Karpas-422 (cell line): ENCODE results near the gene ZNF609. TPM values are rescaled to one million over a fixed set of nuclear protein-coding genes. Genes with fewer than 3 reads are reported as not detected.
"Not testable (repeated sequence)": the region's sequence is repeated elsewhere in the genome, so short reads cannot be mapped to it uniquely, and the experiment has no call there.

ENCODE experiments used
- DNase-seq: peaks from one replicate; pipeline ENCODE4 v3.0.0-alpha.2; 2015
- H2AFZ ChIP-seq: fragments of 200-600 bp; sonication (generic); 2 replicates; pipeline ENCODE4 v1.6.1; 2014; ENCODE audit warnings: antibody characterized with exemption, low read length, mixed read lengths
- H3K27ac ChIP-seq: fragments of 200-600 bp; sonication (generic); 2 replicates; pipeline ENCODE4 v1.5.1; 2014; ENCODE audit warnings: mild to moderate bottlenecking, low read length, moderate library complexity
- H3K27me3 ChIP-seq: fragments of 200-600 bp; sonication (generic); 2 replicates; pipeline ENCODE4 v1.6.1; 2014; ENCODE audit warnings: low read length, mixed read lengths
- H3K36me3 ChIP-seq: fragments of 200-600 bp; sonication (generic); 2 replicates; pipeline ENCODE4 v1.6.1; 2014; ENCODE audit warnings: low read length, mixed read lengths; ENCODE audit not compliant: insufficient read depth
- H3K4me1 ChIP-seq: fragments of 200-600 bp; sonication (generic); 2 replicates; pipeline ENCODE4 v1.6.1; 2014; ENCODE audit warnings: mild to moderate bottlenecking, low read length, mixed read lengths
- H3K4me2 ChIP-seq: fragments of 200-600 bp; sonication (generic); 2 replicates; pipeline ENCODE4 v1.6.1; 2014; ENCODE audit warnings: low read length, low read depth, mild to moderate bottlenecking; ENCODE audit not compliant: poor library complexity, severe bottlenecking
- H3K4me3 ChIP-seq: fragments of 200-600 bp; sonication (generic); 2 replicates; pipeline ENCODE4 v1.5.1; 2014; ENCODE audit warnings: mild to moderate bottlenecking, antibody characterized with exemption, low read length, mixed read lengths
- H3K79me2 ChIP-seq: fragments of 200-600 bp; sonication (generic); 2 replicates; pipeline ENCODE4 v1.6.1; 2014; ENCODE audit warnings: mild to moderate bottlenecking, low read length, mixed read lengths
- H3K9ac ChIP-seq: fragments of 200-600 bp; sonication (generic); 2 replicates; pipeline ENCODE4 v1.6.0; 2014; ENCODE audit warnings: low read length
- H3K9me2 ChIP-seq: fragments of 200-600 bp; sonication (generic), shearing (Covaris generic); replicated peaks from 2 replicates; pipeline ENCODE4 v1.6.0; 2014; ENCODE audit warnings: mild to moderate bottlenecking, low read length, moderate library complexity; ENCODE audit not compliant: insufficient read depth
- H3K9me3 ChIP-seq: fragments of 300-700, 200-600 bp; sonication (generic); 2 replicates; pipeline ENCODE4 v1.6.1; 2014; ENCODE audit warnings: low read length, mixed read lengths
- H4K20me1 ChIP-seq: fragments of 200-600 bp; sonication (generic); 2 replicates; pipeline ENCODE4 v1.6.1; 2014; ENCODE audit warnings: mild to moderate bottlenecking, antibody characterized with exemption, low read length, low read depth; ENCODE audit not compliant: insufficient read depth
- total RNA-seq: library from RNA; depleted of rRNA; stranded (reverse); fragments of >200 nt; shearing (Covaris generic); gene quantifications from 2 replicates; pipeline ENCODE4 v1.2.3, GENCODE V29; 2014; ENCODE audit warnings: low replicate concordance

Gene ZNF609
- total RNA-seq, 1 experiment from 2014 or later: 26.7 TPM

DNA sequence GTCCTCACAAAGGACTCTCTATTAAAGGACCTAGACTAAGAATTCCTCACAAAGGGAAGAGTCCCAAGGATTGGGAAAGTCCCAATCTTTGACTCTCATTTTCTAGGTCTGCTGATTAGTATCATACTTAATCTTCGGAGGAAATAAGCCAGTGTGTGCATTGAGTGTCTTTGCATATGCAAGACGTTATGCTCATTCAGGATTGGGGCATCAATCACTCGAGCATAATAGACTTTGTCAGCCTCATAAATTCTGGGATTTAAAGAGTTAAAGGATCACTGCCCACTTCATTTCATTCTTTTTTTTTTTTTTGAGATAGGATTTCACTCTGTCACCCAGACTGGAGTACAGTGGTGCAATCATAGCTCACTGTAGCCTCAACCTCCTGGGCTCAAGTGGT lies 160.7 kb downstream of the ZNF609 start:
- Histone ChIP-seq H3K27me3 (no peaks in the 10 kb centered on the region), H3K36me3 (no peaks in the 10 kb centered on the region; the same call in 1 of the 2 replicates), H2AFZ (no peak overlapping the region), H3K4me2 (peak overlapping the region; percentile 36), H3K9ac (no peak overlapping the region), H3K4me1 (peaks cover 68% of the 10 kb centered on the region), H3K9me2 (no peaks in the 10 kb centered on the region), H3K79me2 (peaks cover 84% of the 10 kb centered on the region), H3K9me3 (no peaks in the 10 kb centered on the region), H3K27ac (peak overlapping the region; percentile 55; the same call in 1 of the 2 replicates), H4K20me1 (no peaks in the 10 kb centered on the region), H3K4me3 (no peak overlapping the region)
- DNase-seq: no peak

DNA sequence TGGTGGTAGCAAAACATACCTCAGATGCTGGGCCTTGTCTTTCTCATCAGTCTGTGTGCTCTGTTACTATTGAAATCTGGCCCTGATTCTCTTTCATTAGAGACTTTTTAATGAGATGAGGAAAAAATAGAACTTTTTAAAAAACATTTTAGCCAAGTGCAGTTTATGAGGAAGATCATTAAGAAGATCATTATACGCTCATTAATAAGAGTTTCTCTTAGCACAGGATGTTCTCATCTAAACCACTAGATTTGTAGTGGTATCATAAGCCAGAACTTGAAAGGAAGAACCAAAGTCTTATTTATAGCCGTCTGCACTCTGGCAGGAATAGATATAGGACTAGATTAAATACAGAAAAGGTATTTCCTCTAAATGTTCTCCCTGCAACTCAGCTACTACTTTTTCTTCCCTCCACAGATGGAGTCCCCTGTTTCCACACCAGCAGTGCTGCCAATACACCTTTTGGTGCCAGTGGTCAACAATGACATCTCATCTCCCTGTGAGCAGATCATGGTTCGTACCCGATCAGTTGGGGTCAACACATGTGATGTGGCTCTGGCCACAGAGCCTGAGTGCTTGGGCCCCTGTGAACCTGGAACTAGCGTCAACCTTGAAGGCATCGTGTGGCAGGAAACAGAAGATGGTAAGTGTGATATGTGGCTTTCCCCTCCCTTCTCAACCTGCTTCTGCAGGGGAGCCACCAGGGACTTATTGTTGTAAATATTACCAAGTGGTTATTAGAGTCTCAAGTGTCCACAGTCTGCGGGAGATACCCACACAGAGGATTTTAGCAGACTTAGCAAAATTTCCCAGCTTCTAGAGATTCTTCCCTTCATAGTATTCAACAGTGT lies 162.3 kb downstream of the ZNF609 start:
- no peak overlapping the region for H3K4me3 ChIP-seq
- peaks cover 90% of the 10 kb centered on the region for H3K79me2 ChIP-seq
- H2AFZ ChIP-seq: no peak overlapping the region
- no peak for DNase-seq
- H3K4me1 ChIP-seq: peaks cover 68% of the 10 kb centered on the region
- peak overlapping the region; percentile 69 for H3K27ac ChIP-seq
- peak overlapping the region; percentile 11 for H3K9ac ChIP-seq
- no peaks in the 10 kb centered on the region for H3K9me3 ChIP-seq
- no peaks in the 10 kb centered on the region for H3K9me2 ChIP-seq
- H4K20me1 ChIP-seq: no peaks in the 10 kb centered on the region
- no peaks in the 10 kb centered on the region for H3K27me3 ChIP-seq
- H3K4me2 ChIP-seq: peak overlapping the region; percentile 23
- peaks cover 2% of the 10 kb centered on the region; the same call in 1 of the 2 replicates for H3K36me3 ChIP-seq

DNA sequence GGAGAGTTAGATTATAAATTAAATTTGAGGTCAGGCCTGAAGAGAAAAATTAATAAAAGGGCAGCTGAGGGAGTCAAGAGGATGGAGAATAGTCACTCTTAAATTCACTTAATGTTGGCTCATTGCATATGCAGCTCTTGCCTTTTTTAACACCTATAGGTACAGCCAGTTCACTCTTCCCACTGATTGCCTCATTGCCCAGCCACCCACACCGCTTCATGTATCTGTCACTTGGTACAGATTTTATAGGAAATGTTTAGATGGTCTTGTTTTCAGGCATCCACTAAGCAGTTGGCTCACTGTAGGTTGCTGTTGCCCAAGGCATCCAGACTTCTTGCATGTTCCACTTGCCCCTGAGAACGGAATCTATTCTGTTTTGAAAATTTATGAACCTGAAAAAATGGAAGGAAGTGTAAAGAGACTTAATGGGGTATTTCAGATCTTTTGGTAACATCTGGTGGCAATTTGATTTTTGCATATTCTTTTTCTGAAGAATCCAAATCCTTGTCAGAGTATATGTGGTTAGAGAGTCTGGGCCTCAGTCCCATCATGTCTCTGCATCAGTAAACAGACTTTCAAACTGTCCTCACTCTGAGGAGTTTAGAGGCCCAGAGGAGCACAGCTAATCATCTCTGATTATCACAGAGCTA lies 163.1 kb downstream of the ZNF609 start:
- no peaks in the 10 kb centered on the region for H3K9me3 ChIP-seq
- H2AFZ ChIP-seq: no peak overlapping the region
- DNase-seq: peak; percentile 69
- peaks cover 60% of the 10 kb centered on the region for H3K4me1 ChIP-seq
- H3K9ac ChIP-seq: peak overlapping the region; percentile 11; the same call in 1 of the 2 replicates
- H3K27me3 ChIP-seq: no peaks in the 10 kb centered on the region
- peaks cover 90% of the 10 kb centered on the region for H3K79me2 ChIP-seq
- peak overlapping the region; percentile 69 for H3K27ac ChIP-seq
- H3K4me2 ChIP-seq: peak overlapping the region; percentile 23
- H3K36me3 ChIP-seq: peaks cover 2% of the 10 kb centered on the region; the same call in 1 of the 2 replicates
- H4K20me1 ChIP-seq: no peaks in the 10 kb centered on the region
- H3K4me3 ChIP-seq: no peak overlapping the region
- H3K9me2 ChIP-seq: no peaks in the 10 kb centered on the region

DNA sequence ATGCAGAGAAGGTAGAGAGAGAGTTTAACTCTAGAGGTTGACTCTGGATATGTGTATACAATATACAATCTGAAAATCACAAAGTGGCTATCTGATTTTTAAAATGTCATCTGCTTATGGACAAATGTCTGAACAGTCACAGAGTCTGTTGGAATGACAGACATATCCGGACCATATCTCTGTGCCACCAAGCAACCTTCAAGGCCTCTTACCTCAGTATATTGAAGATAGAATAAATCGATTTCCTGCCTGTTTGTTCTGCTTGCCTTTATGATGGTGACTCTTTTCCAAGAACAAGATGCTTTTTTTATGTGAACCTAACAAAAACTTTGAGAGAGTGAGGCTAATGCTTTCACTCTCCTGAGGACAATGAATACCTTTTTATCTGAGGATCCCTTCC lies 163.9 kb downstream of the ZNF609 start:
- H3K4me2 ChIP-seq: peak overlapping the region; percentile 23
- peaks cover 53% of the 10 kb centered on the region for H3K4me1 ChIP-seq
- H3K9me3 ChIP-seq: no peaks in the 10 kb centered on the region
- peaks cover 89% of the 10 kb centered on the region for H3K79me2 ChIP-seq
- peaks cover 2% of the 10 kb centered on the region; the same call in 1 of the 2 replicates for H3K36me3 ChIP-seq
- H2AFZ ChIP-seq: no peak overlapping the region
- no peaks in the 10 kb centered on the region for H4K20me1 ChIP-seq
- H3K27me3 ChIP-seq: no peaks in the 10 kb centered on the region
- H3K9me2 ChIP-seq: no peaks in the 10 kb centered on the region
- DNase-seq: no peak
- H3K27ac ChIP-seq: peak overlapping the region; percentile 69
- H3K4me3 ChIP-seq: no peak overlapping the region
- peak overlapping the region; percentile 11; the same call in 1 of the 2 replicates for H3K9ac ChIP-seq

DNA sequence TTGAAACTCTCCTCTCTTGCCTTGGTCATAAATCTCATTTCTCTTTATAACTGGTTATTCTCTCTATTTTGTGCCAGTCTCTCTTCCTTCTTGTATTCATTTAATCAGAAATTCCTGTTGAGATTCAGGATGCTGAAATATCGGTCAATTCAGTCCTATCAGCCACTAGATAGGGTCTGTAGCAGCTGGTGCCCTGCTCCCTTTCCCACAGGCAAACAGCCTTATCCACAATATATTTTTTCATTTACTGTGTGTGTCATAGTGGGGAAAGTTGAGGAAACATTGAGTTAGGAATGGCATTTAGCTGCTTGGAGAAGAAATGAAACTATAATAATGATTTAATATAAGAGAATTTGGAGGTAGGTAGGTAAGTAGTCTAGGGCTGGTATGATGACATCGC lies 168.7 kb downstream of the ZNF609 start:
- Histone ChIP-seq H3K27ac (no peak overlapping the region), H3K9me2 (no peaks in the 10 kb centered on the region), H3K9me3 (no peaks in the 10 kb centered on the region), H2AFZ (no peak overlapping the region), H3K4me2 (no peak overlapping the region), H4K20me1 (no peaks in the 10 kb centered on the region), H3K9ac (no peak overlapping the region), H3K36me3 (peaks cover 2% of the 10 kb centered on the region; the same call in 1 of the 2 replicates), H3K79me2 (peaks cover 86% of the 10 kb centered on the region), H3K27me3 (no peaks in the 10 kb centered on the region), H3K4me1 (peaks cover 35% of the 10 kb centered on the region), H3K4me3 (no peak overlapping the region)
- no peak for DNase-seq

DNA sequence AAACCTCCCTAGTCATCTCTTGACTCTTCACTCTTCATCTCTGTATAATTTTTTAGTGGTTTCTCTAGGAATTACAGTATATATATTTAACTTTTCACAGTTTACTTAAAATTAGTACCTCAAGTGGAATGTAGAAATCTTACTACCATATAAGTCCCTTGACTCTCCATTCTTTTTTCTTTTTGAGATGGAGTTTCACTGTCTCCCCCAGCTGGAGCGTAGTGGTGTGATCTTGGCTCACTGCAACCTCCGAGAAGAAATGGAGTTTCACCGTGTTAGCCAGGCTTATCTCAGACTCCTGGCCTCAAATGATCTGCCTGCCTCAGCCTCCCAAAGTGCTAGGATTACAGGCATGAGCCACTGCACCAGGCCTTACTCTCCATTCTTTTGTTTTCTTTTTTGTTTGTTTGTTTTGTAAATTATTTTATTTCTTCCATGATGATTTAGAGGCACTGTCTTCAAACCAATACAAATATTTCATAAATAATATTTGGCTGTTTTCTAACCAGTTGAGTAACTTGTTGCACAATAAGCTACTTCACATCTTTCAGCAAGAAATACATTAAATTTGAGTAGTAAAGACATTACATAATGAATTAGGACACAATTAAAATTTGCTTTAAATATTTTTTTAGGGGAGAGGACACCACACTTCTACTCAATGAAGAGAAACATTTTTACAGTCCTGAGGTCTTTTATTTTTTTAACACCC lies 170.2 kb downstream of the ZNF609 start:
- 0 out of 2 replicates have a peak, but pooled peaks cover 2% of the 10 kb centered on the region for H3K36me3 ChIP-seq
- H3K79me2 ChIP-seq: peaks cover 89% of the 10 kb centered on the region
- no peaks in the 10 kb centered on the region for H3K9me3 ChIP-seq
- H3K27me3 ChIP-seq: no peaks in the 10 kb centered on the region
- no peak overlapping the region for H2AFZ ChIP-seq
- H3K4me1 ChIP-seq: peaks cover 45% of the 10 kb centered on the region
- H4K20me1 ChIP-seq: no peaks in the 10 kb centered on the region
- H3K27ac ChIP-seq: no peak overlapping the region
- H3K4me2 ChIP-seq: no peak overlapping the region
- H3K4me3 ChIP-seq: no peak overlapping the region
- no peaks in the 10 kb centered on the region for H3K9me2 ChIP-seq
- no peak overlapping the region for H3K9ac ChIP-seq
- no peak for DNase-seq

DNA sequence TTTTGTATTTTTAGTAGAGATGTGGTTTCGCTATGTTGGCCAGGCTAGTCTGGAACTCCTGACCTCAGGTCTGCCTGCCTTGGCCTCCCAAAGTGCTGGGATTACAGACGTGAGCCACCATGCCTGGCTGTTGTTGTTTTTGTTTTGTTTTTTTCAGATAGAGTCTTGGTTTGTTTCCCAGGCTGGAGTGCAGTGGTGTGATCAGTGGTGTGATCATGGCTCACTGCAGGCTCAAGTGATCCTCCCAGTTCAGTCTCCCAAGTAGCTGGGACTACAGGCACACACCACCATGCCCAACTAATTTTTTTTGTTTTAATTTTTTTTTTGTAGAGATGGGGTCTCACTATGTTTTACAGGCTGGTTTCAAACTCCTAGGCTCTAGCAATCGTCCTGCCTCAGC lies 172.3 kb downstream of the ZNF609 start:
- H3K79me2 ChIP-seq: peaks cover 92% of the 10 kb centered on the region
- not testable (repeated sequence) for H3K4me2 ChIP-seq, H3K4me3 ChIP-seq, H3K9ac ChIP-seq, H2AFZ ChIP-seq, H4K20me1 ChIP-seq, H3K9me3 ChIP-seq, H3K9me2 ChIP-seq, H3K27me3 ChIP-seq, DNase-seq
- H3K27ac ChIP-seq: peak overlapping the region; percentile 33; the same call in 1 of the 2 replicates
- peaks cover 17% of the 10 kb centered on the region for H3K36me3 ChIP-seq
- H3K4me1 ChIP-seq: peaks cover 54% of the 10 kb centered on the region

DNA sequence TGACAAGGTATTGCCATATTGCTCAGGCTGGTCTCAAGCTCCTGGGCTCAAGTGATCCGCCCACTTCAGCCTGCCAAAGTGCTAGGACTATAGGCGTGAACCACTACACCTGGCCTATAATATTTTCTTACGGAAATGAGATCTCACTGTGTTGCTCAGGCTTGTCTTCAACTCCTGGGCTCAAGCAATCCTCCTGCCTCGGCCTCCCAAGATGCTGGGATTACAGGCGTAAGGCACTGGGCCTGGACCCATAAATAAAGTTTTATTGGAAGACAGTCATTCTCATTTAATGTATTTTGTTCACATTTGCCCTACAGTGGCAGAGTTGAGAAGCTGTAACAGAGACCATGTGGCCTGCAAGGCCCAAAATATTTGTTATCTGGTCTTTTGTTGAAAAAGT lies 173.0 kb downstream of the ZNF609 start:
- Histone ChIP-seq H3K9me2 (no peaks in the 10 kb centered on the region), H3K4me3 (no peak overlapping the region), H2AFZ (no peak overlapping the region), H3K4me1 (peaks cover 54% of the 10 kb centered on the region), H3K27me3 (no peaks in the 10 kb centered on the region), H3K4me2 (peak overlapping the region; percentile 67), H3K9ac (no peak overlapping the region), H3K27ac (peak overlapping the region; percentile 87; the same call in 1 of the 2 replicates), H3K79me2 (peaks cover 90% of the 10 kb centered on the region), H3K36me3 (peaks cover 20% of the 10 kb centered on the region), H3K9me3 (peaks cover 6% of the 10 kb centered on the region), H4K20me1 (no peaks in the 10 kb centered on the region)
- no peak for DNase-seq
